ENCODE measurements around the gene PORCN.
A peak's percentile ranks its signal among the peaks of the same experiment; 100 is the strongest.

PORCN gene

GRCh38 chrX:48508400-48509244 lies at the start of gene PORCN:
Gene PORCN (plus strand): TSS chrX:48508992. CDS start chrX:48509821, 829 bp downstream.
- Histone ChIP-seq H3K27ac (ENCODE audit: low read length) (peak within 1 kb of the TSS; percentile 58), H3K27me3 (ENCODE audit: control insufficient read depth in 1 of 2, insufficient read depth in 2 of 2, low read length in 2 of 2) (peaks cover 0 to 7% of the 10 kb centered on the region in 2 donors)

GRCh38 chrX:48459483-48459882 lies 49.3 kb upstream of the PORCN start:
- no peaks in the 10 kb centered on the region for H3K36me3 ChIP-seq (ENCODE audit: control insufficient read depth in 2 of 2, insufficient read depth in 2 of 2, low read length in 2 of 2)
- no peak overlapping the region for H3K27ac ChIP-seq (ENCODE audit: low read length)
- H3K4me1 ChIP-seq (ENCODE audit: control insufficient read depth, insufficient read depth, low read length), result no peaks in the 10 kb centered on the region
- H3K9me3 ChIP-seq (ENCODE audit: control insufficient read depth in 2 of 2, low read length in 2 of 2), result peaks cover 0 to 3% of the 10 kb centered on the region in 2 donors
- H3K4me3 ChIP-seq (ENCODE audit: low read length in 2 of 2), result no peak overlapping the region
- H3K27me3 ChIP-seq (ENCODE audit: control insufficient read depth in 1 of 2, insufficient read depth in 2 of 2, low read length in 2 of 2), result peaks cover 0 to 20% of the 10 kb centered on the region in 2 donors
- H3K9ac ChIP-seq (ENCODE audit: low read length in 2 of 2), result no peak overlapping the region

More at GRCh38 chrX:48508400-48509244, at the start of gene PORCN:
- no peaks in the 10 kb centered on the region for H3K36me3 ChIP-seq (ENCODE audit: control insufficient read depth in 2 of 2, insufficient read depth in 2 of 2, low read length in 2 of 2)
- H3K9ac ChIP-seq (ENCODE audit: low read length in 2 of 2), result peak within 1 kb of the TSS; percentile 80 to 86
- peaks cover 8% of the 10 kb centered on the region for H3K4me1 ChIP-seq (ENCODE audit: control insufficient read depth, insufficient read depth, low read length)
- peak within 1 kb of the TSS; percentile 79 to 81 for H3K4me3 ChIP-seq (ENCODE audit: low read length in 2 of 2)
- no peaks in the 10 kb centered on the region for H3K9me3 ChIP-seq (ENCODE audit: control insufficient read depth in 2 of 2, low read length in 2 of 2)

- Histone ChIP-seq H3K27ac (ENCODE audit: low read length) (no peak overlapping the region), H3K4me3 (ENCODE audit: low read length in 2 of 2) (no peak overlapping the region), H3K27me3 (ENCODE audit: control insufficient read depth in 1 of 2, insufficient read depth in 2 of 2, low read length in 2 of 2) (peaks cover 0 to 22% of the 10 kb centered on the region in 2 donors), H3K4me1 (ENCODE audit: control insufficient read depth, insufficient read depth, low read length) (no peaks in the 10 kb centered on the region), H3K36me3 (ENCODE audit: control insufficient read depth in 2 of 2, insufficient read depth in 2 of 2, low read length in 2 of 2) (no peaks in the 10 kb centered on the region), H3K9ac (ENCODE audit: low read length in 2 of 2) (no peak overlapping the region), H3K9me3 (ENCODE audit: control insufficient read depth in 2 of 2, low read length in 2 of 2) (no peaks in the 10 kb centered on the region)
Measured at GRCh38 chrX:48460031-48460430, 48.8 kb upstream of the PORCN start.

GRCh38 chrX:48460606-48461005 lies 48.2 kb upstream of the PORCN start:
- Histone ChIP-seq H3K27me3 (ENCODE audit: control insufficient read depth in 1 of 2, insufficient read depth in 2 of 2, low read length in 2 of 2) (peaks cover 0 to 27% of the 10 kb centered on the region in 2 donors), H3K27ac (ENCODE audit: low read length) (no peak overlapping the region), H3K4me3 (ENCODE audit: low read length in 2 of 2) (no peak overlapping the region), H3K9me3 (ENCODE audit: control insufficient read depth in 2 of 2, low read length in 2 of 2) (no peaks in the 10 kb centered on the region), H3K9ac (ENCODE audit: low read length in 2 of 2) (no peak overlapping the region), H3K4me1 (ENCODE audit: control insufficient read depth, insufficient read depth, low read length) (peaks cover 3% of the 10 kb centered on the region), H3K36me3 (ENCODE audit: control insufficient read depth in 2 of 2, insufficient read depth in 2 of 2, low read length in 2 of 2) (no peaks in the 10 kb centered on the region)

GRCh38 chrX:48461830-48462229 lies 47.0 kb upstream of the PORCN start:
- no peak overlapping the region for H3K9ac ChIP-seq (ENCODE audit: low read length in 2 of 2)
- no peaks in the 10 kb centered on the region for H3K9me3 ChIP-seq (ENCODE audit: control insufficient read depth in 2 of 2, low read length in 2 of 2)
- H3K27me3 ChIP-seq (ENCODE audit: control insufficient read depth in 1 of 2, insufficient read depth in 2 of 2, low read length in 2 of 2), result peaks cover 0 to 28% of the 10 kb centered on the region in 2 donors
- no peak overlapping the region for H3K27ac ChIP-seq (ENCODE audit: low read length)
- peaks cover 3% of the 10 kb centered on the region for H3K4me1 ChIP-seq (ENCODE audit: control insufficient read depth, insufficient read depth, low read length)
- no peak overlapping the region for H3K4me3 ChIP-seq (ENCODE audit: low read length in 2 of 2)
- H3K36me3 ChIP-seq (ENCODE audit: control insufficient read depth in 2 of 2, insufficient read depth in 2 of 2, low read length in 2 of 2), result no peaks in the 10 kb centered on the region

GRCh38 chrX:48465336-48465933 lies 43.4 kb upstream of the PORCN start:
- H3K9me3 ChIP-seq (ENCODE audit: control insufficient read depth in 2 of 2, low read length in 2 of 2), result no peaks in the 10 kb centered on the region
- no peak overlapping the region for H3K9ac ChIP-seq (ENCODE audit: low read length in 2 of 2)
- peaks cover 0 to 31% of the 10 kb centered on the region in 2 donors for H3K27me3 ChIP-seq (ENCODE audit: control insufficient read depth in 1 of 2, insufficient read depth in 2 of 2, low read length in 2 of 2)
- H3K36me3 ChIP-seq (ENCODE audit: control insufficient read depth in 2 of 2, insufficient read depth in 2 of 2, low read length in 2 of 2), result no peaks in the 10 kb centered on the region
- no peak overlapping the region for H3K27ac ChIP-seq (ENCODE audit: low read length)
- H3K4me1 ChIP-seq (ENCODE audit: control insufficient read depth, insufficient read depth, low read length), result peaks cover 3% of the 10 kb centered on the region
- no peak overlapping the region for H3K4me3 ChIP-seq (ENCODE audit: low read length in 2 of 2)

DNA sequence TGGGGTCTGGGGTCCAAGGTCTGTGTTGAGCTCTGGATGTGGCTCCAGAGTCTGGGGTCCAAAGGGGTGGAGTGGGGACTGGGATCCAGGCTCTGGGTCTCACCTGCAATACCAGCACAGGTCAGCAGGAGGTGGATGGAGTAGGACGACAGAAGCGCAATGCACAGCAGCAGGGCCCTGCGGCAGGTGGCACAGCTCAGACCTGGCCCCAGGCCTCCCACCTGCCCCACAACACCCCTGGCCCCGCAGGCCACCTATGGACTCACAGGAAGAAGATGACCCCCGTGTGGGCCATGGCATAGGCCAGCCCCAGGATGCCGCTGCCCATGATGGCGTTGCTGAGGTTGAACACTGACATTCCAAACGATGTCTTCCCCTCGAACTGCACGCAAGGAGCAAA lies 42.1 kb upstream of the PORCN start:
- H3K4me3 ChIP-seq (ENCODE audit: low read length in 2 of 2), result no peak overlapping the region
- no peak overlapping the region for H3K27ac ChIP-seq (ENCODE audit: low read length)
- peaks cover 0 to 26% of the 10 kb centered on the region in 2 donors for H3K27me3 ChIP-seq (ENCODE audit: control insufficient read depth in 1 of 2, insufficient read depth in 2 of 2, low read length in 2 of 2)
- H3K9ac ChIP-seq (ENCODE audit: low read length in 2 of 2), result no peak overlapping the region
- H3K36me3 ChIP-seq (ENCODE audit: control insufficient read depth in 2 of 2, insufficient read depth in 2 of 2, low read length in 2 of 2), result no peaks in the 10 kb centered on the region
- H3K4me1 ChIP-seq (ENCODE audit: control insufficient read depth, insufficient read depth, low read length), result peaks cover 3% of the 10 kb centered on the region
- no peaks in the 10 kb centered on the region for H3K9me3 ChIP-seq (ENCODE audit: control insufficient read depth in 2 of 2, low read length in 2 of 2)

GRCh38 chrX:48467281-48467761 lies 41.5 kb upstream of the PORCN start:
- Histone ChIP-seq H3K27me3 (ENCODE audit: control insufficient read depth in 1 of 2, insufficient read depth in 2 of 2, low read length in 2 of 2) (peaks cover 0 to 26% of the 10 kb centered on the region in 2 donors), H3K4me3 (ENCODE audit: low read length in 2 of 2) (peak overlapping the region in 1 of 2 donors; percentile 57), H3K36me3 (ENCODE audit: control insufficient read depth in 2 of 2, insufficient read depth in 2 of 2, low read length in 2 of 2) (no peaks in the 10 kb centered on the region), H3K4me1 (ENCODE audit: control insufficient read depth, insufficient read depth, low read length) (peaks cover 3% of the 10 kb centered on the region), H3K9me3 (ENCODE audit: control insufficient read depth in 2 of 2, low read length in 2 of 2) (no peaks in the 10 kb centered on the region), H3K27ac (ENCODE audit: low read length) (no peak overlapping the region), H3K9ac (ENCODE audit: low read length in 2 of 2) (no peak overlapping the region)

DNA sequence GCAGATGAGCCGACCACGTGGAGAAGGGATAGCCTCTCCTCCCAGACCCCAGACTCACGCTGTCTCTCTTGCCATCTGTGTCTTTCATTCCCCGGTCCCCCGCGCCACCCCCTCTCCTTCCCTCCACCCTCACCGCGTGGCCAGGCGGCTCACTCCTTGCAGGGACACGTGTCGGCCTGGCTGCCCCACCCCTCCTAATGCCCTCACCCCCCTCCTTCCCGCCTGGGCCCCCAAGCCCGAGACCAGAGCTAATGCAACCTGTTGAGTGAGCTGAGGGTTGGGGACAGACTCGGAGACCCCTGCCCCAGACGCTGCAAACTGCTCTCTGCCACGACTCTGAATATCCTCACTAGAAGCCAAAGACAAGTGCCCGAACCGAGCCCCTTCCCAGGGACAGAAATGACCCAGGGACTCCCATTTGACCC lies 40.5 kb upstream of the PORCN start:
- Histone ChIP-seq H3K9me3 (ENCODE audit: control insufficient read depth in 2 of 2, low read length in 2 of 2) (no peaks in the 10 kb centered on the region), H3K4me1 (ENCODE audit: control insufficient read depth, insufficient read depth, low read length) (peaks cover 3% of the 10 kb centered on the region), H3K36me3 (ENCODE audit: control insufficient read depth in 2 of 2, insufficient read depth in 2 of 2, low read length in 2 of 2) (no peaks in the 10 kb centered on the region), H3K27ac (ENCODE audit: low read length) (no peak overlapping the region), H3K27me3 (ENCODE audit: control insufficient read depth in 1 of 2, insufficient read depth in 2 of 2, low read length in 2 of 2) (peaks cover 0 to 21% of the 10 kb centered on the region in 2 donors), H3K9ac (ENCODE audit: low read length in 2 of 2) (peak overlapping the region in 1 of 2 donors; percentile 22), H3K4me3 (ENCODE audit: low read length in 2 of 2) (peak overlapping the region; percentile 40 to 57)

- peak overlapping the region; percentile 35 to 40 for H3K4me3 ChIP-seq (ENCODE audit: low read length in 2 of 2)
- H3K9ac ChIP-seq (ENCODE audit: low read length in 2 of 2), result no peak overlapping the region
- no peaks in the 10 kb centered on the region for H3K36me3 ChIP-seq (ENCODE audit: control insufficient read depth in 2 of 2, insufficient read depth in 2 of 2, low read length in 2 of 2)
- no peak overlapping the region for H3K27ac ChIP-seq (ENCODE audit: low read length)
- H3K4me1 ChIP-seq (ENCODE audit: control insufficient read depth, insufficient read depth, low read length), result peaks cover 3% of the 10 kb centered on the region
- no peaks in the 10 kb centered on the region for H3K9me3 ChIP-seq (ENCODE audit: control insufficient read depth in 2 of 2, low read length in 2 of 2)
- H3K27me3 ChIP-seq (ENCODE audit: control insufficient read depth in 1 of 2, insufficient read depth in 2 of 2, low read length in 2 of 2), result peaks cover 0 to 19% of the 10 kb centered on the region in 2 donors
Measured at GRCh38 chrX:48468693-48469691, 39.8 kb upstream of the PORCN start.
